Glomerular visceral epithelial cell (primary cell): ENCODE results near the gene VAV1.
A peak's percentile ranks its signal among the peaks of the same experiment; 100 is the strongest.
"Not testable (repeated sequence)": the region's sequence is repeated elsewhere in the genome, so short reads cannot be mapped to it uniquely, and the experiment has no call there.

Experiments
- DNase-seq: peaks from one replicate; pipeline ENCODE4 v3.0.0-alpha.2; 2016; ENCODE audit errors: extremely low spot score

Gene VAV1

GRCh38 chr19:6813659-6814058 is 41.2 kb downstream of the VAV1 start:
- DNase-seq, result no peak

GRCh38 chr19:6817179-6817578 is 44.7 kb downstream of the VAV1 start:
- DNase-seq, result no peak

- no peak for DNase-seq
Observed at GRCh38 chr19:6818246-6818645, 45.7 kb downstream of the VAV1 start.

- no peak for DNase-seq
Observed at GRCh38 chr19:6819323-6819722, 46.8 kb downstream of the VAV1 start.

- DNase-seq, result no peak
Observed at GRCh38 chr19:6820237-6820636, 47.7 kb downstream of the VAV1 start.

- no peak for DNase-seq
Observed at GRCh38 chr19:6821639-6822310, 49.3 kb downstream of the VAV1 start.

- no peak for DNase-seq
Observed at GRCh38 chr19:6822311-6822670, 49.8 kb downstream of the VAV1 start.

GRCh38 chr19:6825076-6825774 is 52.7 kb downstream of the VAV1 start:
- DNase-seq, result no peak

- no peak for DNase-seq
Observed at GRCh38 chr19:6826281-6826920, 53.9 kb downstream of the VAV1 start.

- DNase-seq, result peak; percentile 78
Observed at GRCh38 chr19:6828306-6828697, 55.8 kb downstream of the VAV1 start.

- peak; percentile 45 for DNase-seq
Observed at GRCh38 chr19:6828698-6829633, 56.5 kb downstream of the VAV1 start.

- DNase-seq, result not testable (repeated sequence)
Observed at GRCh38 chr19:6829829-6830228, 57.3 kb downstream of the VAV1 start.

- not testable (repeated sequence) for DNase-seq
Observed at GRCh38 chr19:6831084-6831483, 58.6 kb downstream of the VAV1 start.

- DNase-seq, result no peak
Observed at GRCh38 chr19:6832412-6832811, 59.9 kb downstream of the VAV1 start.

GRCh38 chr19:6833166-6833790 is 60.8 kb downstream of the VAV1 start:
- no peak for DNase-seq

- no peak for DNase-seq
Observed at GRCh38 chr19:6834433-6834832, 61.9 kb downstream of the VAV1 start.

- DNase-seq, result no peak
Observed at GRCh38 chr19:6835501-6835900, 63.0 kb downstream of the VAV1 start.

GRCh38 chr19:6837525-6837924 is 65.0 kb downstream of the VAV1 start:
- no peak for DNase-seq

GRCh38 chr19:6838062-6838655 is 65.7 kb downstream of the VAV1 start:
- no peak for DNase-seq

- DNase-seq, result no peak
Observed at GRCh38 chr19:6842871-6843607, 70.5 kb downstream of the VAV1 start.

GRCh38 chr19:6847828-6848200 is 75.3 kb downstream of the VAV1 start:
- no peak for DNase-seq
